GM23338 (cell line): Measurements from ENCODE around the gene NDFIP1. TPM values are rescaled to one million over a fixed set of nuclear protein-coding genes. Genes with fewer than 3 reads are reported as not detected.

ENCODE experiments used
- CREB1 ChIP-seq: fragments of 250-450 bp; sonication (Bioruptor Pico); IDR thresholded peaks from 2 replicates; pipeline ENCODE4 v1.5.0; 2020; ENCODE audit warnings: low read depth, mild to moderate bottlenecking, moderate library complexity
- CTCF ChIP-seq, 2 experiments: fragments of 200-600 bp in 1 of 2; sonication (generic) in 1 of 2; conservative IDR thresholded peaks; 2 replicates each; pipeline versions ENCODE4 v1.5.1 to v1.6.1; 2016 to 2017; ENCODE audit warnings: antibody characterized with exemption in 2 of 2, low read depth in 2 of 2, mild to moderate bottlenecking in 2 of 2, moderate library complexity in 1 of 2
- ETS1 ChIP-seq: IDR thresholded peaks from 2 replicates; pipeline ENCODE4 v1.6.1; 2016; ENCODE audit warnings: antibody characterized with exemption
- REST ChIP-seq: IDR thresholded peaks from one replicate; pipeline ENCODE4 v1.6.1; 2018; ENCODE audit warnings: antibody characterized with exemption; ENCODE audit not compliant: unreplicated experiment
- ZNF114 ChIP-seq: fragments of 250-450 bp; sonication (Bioruptor Pico); IDR thresholded peaks from 2 replicates; pipeline ENCODE4 v1.5.0; 2020; ENCODE audit warnings: mild to moderate bottlenecking, moderate library complexity
- ZNF462 ChIP-seq: fragments of 250-450 bp; sonication (Bioruptor Pico); IDR thresholded peaks from 2 replicates; pipeline ENCODE4 v1.5.0; 2020; ENCODE audit warnings: mild to moderate bottlenecking, moderate library complexity
- polyA plus RNA-seq: library from polyadenylated mRNA; unstranded; fragments of >200 nt; fragmentation: Nextera tagmentation; extraction: Ambion mirVana; gene quantifications from 2 replicates; pipeline ENCODE4 v1.2.1, GENCODE V29; 2016
- total RNA-seq: library from RNA; depleted of rRNA; stranded (reverse); fragments of >200 nt; shearing (Covaris generic); gene quantifications from 2 replicates; pipeline ENCODE4 v1.2.3, GENCODE V29; 2014

NDFIP1 gene
- total and polyA plus RNA-seq, 2 experiments from 2014 or later, result 24.3 to 45.0 TPM

GRCh38 chr5:142079306-142079721 lies 29.3 kb upstream of the NDFIP1 start (continued):
- TF ChIP-seq ZNF462 (CRISPR knock-in tag), result no peak
- TF ChIP-seq ZNF114, result no peak
- TF ChIP-seq REST, result no peak
- TF ChIP-seq CTCF (conservative IDR thresholded peaks at IDR 0.05; ENCODE audit: low read depth in 2 of 2), result no peak
- TF ChIP-seq CREB1 (CRISPR knock-in tag), result no peak
- TF ChIP-seq ETS1, result no peak
